IMR-90 (cell line): ENCODE measurements around the gene NEAT1.

ENCODE experiments used
- CEBPB ChIP-seq: IDR thresholded peaks from 2 replicates; pipeline ENCODE4 v1.6.1; 2012; ENCODE audit warnings: low read depth, low read length, improper control_type of control experiment
- CTCF ChIP-seq: conservative IDR thresholded peaks from 2 replicates; pipeline ENCODE4 v1.5.1; 2012; ENCODE audit warnings: mild to moderate bottlenecking, low read depth, low read length, improper control_type of control experiment
- FOS ChIP-seq: fragments of 150-350 bp; IDR thresholded peaks from 2 replicates; pipeline ENCODE4 v1.6.1; 2016; ENCODE audit warnings: low read depth, low read length
- MXI1 ChIP-seq: IDR thresholded peaks from 2 replicates; pipeline ENCODE4 v1.6.1; 2012; ENCODE audit warnings: low read depth, mild to moderate bottlenecking, low read length, moderate library complexity, borderline replicate concordance
- POLR2A ChIP-seq: IDR thresholded peaks from 2 replicates; pipeline ENCODE4 v1.6.1; 2012; ENCODE audit warnings: mild to moderate bottlenecking, low read depth, low read length
- RAD21 ChIP-seq: IDR thresholded peaks from 2 replicates; pipeline ENCODE4 v1.6.1; 2012; ENCODE audit warnings: low read length, improper control_type of control experiment
- RCOR1 ChIP-seq: IDR thresholded peaks from 2 replicates; pipeline ENCODE4 v1.6.1; 2012; ENCODE audit warnings: mild to moderate bottlenecking, low read length, improper control_type of control experiment; ENCODE audit not compliant: insufficient replicate concordance
- SMC3 ChIP-seq: fragments of 150-350 bp; IDR thresholded peaks from 2 replicates; pipeline ENCODE4 v1.6.1; 2016; ENCODE audit warnings: low read depth, mild to moderate bottlenecking, antibody characterized with exemption, low read length, moderate library complexity
- USF2 ChIP-seq: fragments of 150-350 bp; IDR thresholded peaks from 2 replicates; pipeline ENCODE4 v1.6.1; 2017; ENCODE audit warnings: mild to moderate bottlenecking, antibody characterized with exemption, low read length, low read depth

DNA sequence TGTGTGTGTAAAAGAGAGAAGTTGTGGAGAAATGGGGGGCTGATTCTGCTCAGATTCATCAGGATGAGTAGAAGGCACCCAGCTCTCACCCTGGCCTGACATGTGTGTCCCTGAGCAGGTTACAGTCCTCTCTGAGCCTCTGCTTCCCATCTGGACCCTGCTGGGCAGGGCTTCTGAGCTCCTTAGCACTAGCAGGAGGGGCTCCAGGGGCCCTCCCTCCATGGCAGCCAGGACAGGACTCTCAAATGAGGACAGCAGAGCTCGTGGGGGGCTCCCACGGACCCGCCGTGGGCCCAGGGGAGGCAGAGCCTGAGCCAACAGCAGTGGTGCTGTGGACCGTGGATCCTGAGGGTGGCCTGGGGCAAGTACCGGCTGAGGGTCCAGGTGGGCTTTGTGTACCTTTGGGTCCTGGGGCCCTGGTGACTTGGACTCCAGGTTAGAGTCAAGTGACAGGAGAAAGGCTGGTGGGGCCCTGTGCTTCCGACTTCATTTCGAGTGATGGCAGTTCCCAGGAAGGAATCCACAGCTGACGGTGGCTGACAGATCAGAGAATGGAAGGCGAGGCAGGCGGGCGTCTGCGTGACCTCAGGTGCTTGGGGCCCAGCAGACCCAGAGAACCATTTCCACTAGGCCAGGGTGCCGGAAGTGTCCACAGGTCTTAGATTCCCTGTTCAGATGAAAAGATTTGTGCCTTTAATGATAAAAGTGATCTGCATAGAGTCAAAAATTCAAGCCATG is 21.9 kb downstream of the NEAT1 start:
- TF ChIP-seq MXI1 (no peak), POLR2A (peak; percentile 60), CTCF (no peak), RAD21 (no peak), USF2 (peak; percentile 0; the same call in 1 of the 2 replicates), RCOR1 (no peak), FOS (no peak), SMC3 (no peak), CEBPB (no peak)
